NCI-H524 treated with DMSO at 0.1 percent for 48 hours (cell line): Measurements from ENCODE around the gene UGT1A9.
"Not testable (repeated sequence)": the region's sequence is repeated elsewhere in the genome, so short reads cannot be mapped to it uniquely, and the experiment has no call there.

ENCODE experiments used
- DNase-seq: peaks from one replicate; lab custom pipeline; 2025; lab: John Stamatoyannopoulos, UW

Gene UGT1A9

DNA sequence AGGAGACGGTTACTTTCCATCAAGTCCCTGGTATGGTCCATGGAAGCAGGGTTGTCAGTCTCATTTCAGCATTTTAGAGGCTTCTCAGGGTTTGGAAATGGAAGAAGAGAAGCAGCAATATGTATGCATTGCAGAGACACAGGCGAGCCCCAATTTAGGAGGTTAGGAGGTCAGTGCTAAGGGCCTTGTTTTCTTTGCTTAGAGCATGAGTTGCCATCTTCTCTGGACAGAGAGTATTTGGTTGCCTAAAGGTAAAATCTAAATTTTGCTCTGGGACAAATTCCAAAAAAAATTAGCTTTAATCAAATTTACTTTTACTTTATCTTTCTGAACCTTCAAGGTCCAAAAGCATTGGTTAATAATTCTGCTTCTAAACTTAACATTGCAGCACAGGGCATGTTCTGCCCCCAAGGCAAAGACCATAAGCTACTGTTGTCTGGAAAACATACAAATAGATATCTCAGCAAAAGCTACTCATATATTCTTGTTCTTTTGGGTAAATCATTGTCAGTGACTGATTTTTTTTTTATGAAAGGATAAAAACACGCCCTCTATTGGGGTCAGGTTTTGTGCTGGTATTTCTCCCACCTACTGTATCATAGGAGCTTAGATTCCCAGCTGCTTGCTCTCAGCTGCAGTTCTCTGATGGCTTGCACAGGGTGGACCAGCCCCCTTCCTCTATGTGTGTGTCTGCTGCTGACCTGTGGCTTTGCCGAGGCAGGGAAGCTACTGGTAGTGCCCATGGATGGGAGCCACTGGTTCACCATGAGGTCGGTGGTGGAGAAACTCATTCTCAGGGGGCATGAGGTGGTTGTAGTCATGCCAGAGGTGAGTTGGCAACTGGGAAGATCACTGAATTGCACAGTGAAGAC is at the start of gene UGT1A9:
UGT1A9 (plus strand) TSS at position 609 of the 872 bp plus-strand sequence; CDS start at position 646, 37 bp downstream.
- no peak for DNase-seq

GRCh38 chr2:233627331-233628025 is 44.2 kb upstream of the UGT1A9 start:
- DNase-seq, result no peak

GRCh38 chr2:233636306-233636705 is 35.4 kb upstream of the UGT1A9 start, which contains the start of gene UGT1A10:
TSS of gene UGT1A10 (plus strand) at chr2:233636448. CDS start at chr2:233636523, 75 bp downstream.
- DNase-seq, result not testable (repeated sequence)

DNA sequence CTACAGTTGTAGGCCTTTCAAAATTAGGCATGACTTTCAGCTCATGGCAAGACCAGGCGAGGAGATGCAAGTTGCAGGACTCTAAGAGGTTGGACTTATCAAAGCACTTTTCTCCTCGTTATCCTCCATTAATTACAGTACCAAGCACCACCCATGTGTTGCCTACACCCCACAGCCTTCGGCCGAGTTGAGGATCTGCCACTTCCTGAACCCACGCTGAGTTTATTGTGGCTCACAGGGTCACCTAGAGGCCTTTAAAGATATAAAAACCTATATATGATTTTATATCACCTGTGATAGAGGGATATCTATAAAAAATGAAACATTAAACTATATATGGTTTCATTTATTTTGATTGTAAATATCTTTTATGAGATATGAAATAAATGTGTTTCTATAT is 32.9 kb upstream of the UGT1A9 start:
- no peak for DNase-seq

GRCh38 chr2:233639860-233640259 is 31.8 kb upstream of the UGT1A9 start:
- no peak for DNase-seq

- DNase-seq, result no peak
Measured at GRCh38 chr2:233643128-233643527, 28.6 kb upstream of the UGT1A9 start.

DNA sequence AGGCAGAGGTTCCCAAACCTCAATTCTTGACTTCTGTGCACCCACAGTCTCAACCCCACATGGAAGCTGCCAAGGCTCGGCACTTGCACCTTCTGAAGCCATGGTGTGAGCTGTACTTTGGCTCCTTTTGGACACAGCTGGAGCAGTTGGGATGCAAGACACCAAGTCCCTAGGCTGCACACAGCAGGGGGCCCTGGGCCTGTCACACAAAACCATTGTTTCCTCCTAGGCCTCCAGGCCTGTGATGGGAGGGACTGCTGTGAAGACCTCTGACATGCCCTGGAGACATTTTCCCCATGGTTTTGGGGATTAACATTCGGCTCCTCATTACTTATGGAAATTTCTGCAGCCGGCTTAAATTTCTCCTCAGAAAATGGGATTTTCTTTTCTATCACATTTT is 25.7 kb upstream of the UGT1A9 start:
- not testable (repeated sequence) for DNase-seq

DNA sequence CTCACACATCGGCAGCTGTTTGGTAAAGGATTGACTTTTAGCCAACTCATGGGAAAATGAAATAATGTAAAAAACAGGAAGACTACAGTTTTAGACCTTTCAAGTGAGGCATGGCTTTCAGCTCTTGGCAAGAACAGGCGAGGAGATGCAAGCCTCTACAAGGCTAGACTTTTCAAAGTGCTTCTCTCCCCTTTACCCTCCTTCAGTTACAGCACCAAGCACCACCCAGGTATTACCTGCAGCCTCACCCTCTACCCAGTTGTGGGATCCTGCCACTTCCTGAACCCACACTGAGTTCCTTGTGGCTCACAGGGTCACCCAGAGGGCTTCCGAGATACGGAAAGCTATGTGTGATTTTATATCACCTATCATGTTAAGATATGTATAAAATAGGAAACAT is 20.7 kb upstream of the UGT1A9 start:
- no peak for DNase-seq

DNA sequence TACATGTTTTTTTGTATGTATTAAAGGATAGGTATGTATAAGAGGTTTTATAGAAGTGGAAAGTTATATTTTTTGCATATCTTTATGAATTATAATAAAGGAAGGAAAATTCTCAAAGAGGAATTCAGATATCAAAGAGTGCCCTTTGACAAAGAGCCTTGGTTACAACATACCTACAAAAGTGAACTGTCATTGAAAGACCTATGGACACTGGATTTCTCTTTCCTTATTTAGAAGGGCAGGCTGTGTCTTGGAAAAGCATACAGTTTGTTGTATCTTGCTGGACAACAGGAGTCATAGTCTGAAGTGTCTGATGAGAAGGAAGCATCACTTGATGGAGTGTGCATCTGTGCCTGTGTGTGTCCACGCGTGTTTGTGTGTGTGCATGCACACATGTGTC is 20.3 kb upstream of the UGT1A9 start:
- DNase-seq, result no peak

DNA sequence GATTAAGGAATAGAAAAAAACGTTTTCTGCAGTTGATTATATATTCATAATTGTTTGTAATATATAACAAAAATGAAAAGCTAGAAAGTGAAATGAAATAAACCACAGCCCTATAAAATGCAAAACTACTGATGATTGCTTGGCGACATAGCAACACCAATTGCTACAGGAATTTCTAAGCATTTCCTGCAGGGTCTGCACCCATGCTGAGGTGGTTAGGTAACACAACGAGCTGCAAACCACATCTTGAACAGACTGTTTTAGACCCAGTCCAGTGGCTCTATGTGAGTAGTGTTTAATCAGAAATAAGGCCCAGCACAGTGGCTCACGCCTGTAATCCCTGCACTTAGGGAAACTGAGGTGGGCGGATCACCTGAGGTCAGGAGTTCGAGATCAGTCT is 17.2 kb upstream of the UGT1A9 start:
- no peak for DNase-seq

DNA sequence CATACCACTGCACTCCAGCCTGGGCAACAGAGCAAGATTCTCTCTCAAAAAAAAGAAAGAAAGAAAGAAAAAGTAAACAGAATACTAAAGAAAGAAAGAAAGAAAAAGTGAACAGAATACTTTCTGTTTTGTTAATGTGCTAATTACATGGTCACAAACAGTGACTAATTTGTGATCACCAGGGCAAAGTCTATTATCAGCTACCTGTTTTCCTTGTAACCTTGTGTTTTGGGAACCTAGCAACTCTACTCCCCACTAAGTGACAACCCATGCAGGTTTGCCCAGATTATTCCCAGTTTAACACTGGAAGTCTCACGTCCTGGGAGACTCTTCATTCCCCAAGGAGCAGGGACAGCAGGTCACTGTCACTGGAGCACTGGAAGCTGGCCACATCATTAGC is 16.7 kb upstream of the UGT1A9 start:
- no peak for DNase-seq

- not testable (repeated sequence) for DNase-seq
Measured at GRCh38 chr2:233655943-233656342, 15.8 kb upstream of the UGT1A9 start.

DNA sequence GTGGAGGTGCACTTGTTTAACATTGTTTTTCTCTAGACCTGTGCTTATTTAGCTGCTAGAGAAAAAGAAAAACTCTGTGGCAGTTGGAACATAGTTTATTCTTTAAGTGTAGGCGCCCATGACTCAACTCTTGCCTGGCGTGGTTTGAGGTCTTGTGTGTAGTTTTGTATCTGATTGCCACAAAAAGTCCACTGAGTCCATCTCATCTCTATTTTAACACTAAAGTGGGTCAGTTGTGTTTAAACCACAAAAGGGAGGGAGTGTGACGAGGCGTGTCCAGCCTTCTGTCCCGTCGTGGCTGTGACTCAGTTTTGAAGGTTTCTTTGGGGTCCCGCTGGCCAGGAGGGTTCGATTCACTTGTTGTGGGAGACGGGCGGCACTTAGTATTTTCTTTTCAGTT is 15.3 kb upstream of the UGT1A9 start:
- DNase-seq, result no peak

GRCh38 chr2:233658610-233659009 is 13.1 kb upstream of the UGT1A9 start:
- no peak for DNase-seq

- DNase-seq, result no peak
Measured at GRCh38 chr2:233663911-233664310, 7.8 kb upstream of the UGT1A9 start.

- no peak for DNase-seq
Measured at GRCh38 chr2:233668605-233669260, 3.0 kb upstream of the UGT1A9 start.

- DNase-seq, result no peak
Measured at GRCh38 chr2:233672886-233673285, 1.2 kb downstream of the UGT1A9 start.

DNA sequence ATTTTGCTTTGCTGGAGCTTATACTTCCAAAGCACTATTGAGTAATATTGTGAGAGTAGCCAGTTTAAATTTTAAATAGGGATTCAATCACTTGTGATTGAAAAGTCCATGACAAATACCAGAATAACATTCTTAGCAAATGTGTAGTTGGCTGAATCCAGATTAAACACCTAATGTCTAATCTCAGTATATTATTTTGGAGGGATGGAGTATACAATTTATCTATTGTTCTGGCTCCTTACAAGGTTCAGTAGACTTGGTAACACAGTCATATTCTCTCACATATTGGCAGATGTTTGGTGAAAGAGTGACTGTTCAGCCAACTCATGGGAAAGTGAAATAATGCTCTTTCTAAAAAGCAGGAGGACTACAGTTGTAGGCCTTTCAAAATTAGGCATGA is 2.2 kb downstream of the UGT1A9 start:
- DNase-seq, result no peak

GRCh38 chr2:233674314-233674713 is 2.6 kb downstream of the UGT1A9 start:
- no peak for DNase-seq

GRCh38 chr2:233674995-233675394 is 3.3 kb downstream of the UGT1A9 start:
- DNase-seq, result peak; percentile 62

DNA sequence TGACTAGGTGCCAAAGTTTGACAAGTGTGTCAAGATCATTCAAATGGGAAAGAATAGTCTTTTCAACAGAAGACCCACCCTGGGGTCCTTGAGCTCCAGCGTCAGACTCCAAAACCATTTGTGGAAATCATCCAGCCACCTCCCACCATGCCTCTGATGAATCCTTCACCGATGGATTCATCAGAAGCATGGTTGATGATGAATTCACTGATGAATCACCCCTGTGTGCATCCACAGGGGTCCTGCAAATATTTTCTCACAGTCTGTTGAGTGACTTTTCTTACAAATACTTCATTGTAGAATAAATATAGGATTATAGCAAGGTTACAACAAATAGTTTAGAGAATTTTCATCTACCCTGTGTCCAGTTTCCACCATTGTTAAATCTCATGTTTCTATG is 4.3 kb downstream of the UGT1A9 start:
- DNase-seq, result no peak

DNA sequence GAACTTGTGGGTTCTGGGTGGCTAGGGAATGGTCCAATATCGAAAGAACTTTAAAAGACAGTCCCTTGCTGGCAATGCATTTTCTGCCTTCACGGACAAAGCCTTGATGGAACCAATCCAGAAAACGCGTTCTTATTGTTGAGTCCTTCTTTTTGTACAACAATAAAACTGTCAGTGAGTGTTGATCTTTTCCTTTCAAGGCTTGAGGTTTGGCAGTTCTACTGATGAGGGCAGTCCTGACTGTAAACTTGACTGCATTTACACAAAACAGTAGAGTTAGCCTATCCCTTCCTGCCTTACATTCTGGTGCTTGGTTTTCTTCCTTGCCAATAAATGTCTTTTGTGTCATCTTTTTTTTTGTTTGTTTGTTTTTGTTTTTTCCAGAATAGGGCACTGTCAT is 7.5 kb downstream of the UGT1A9 start:
- DNase-seq, result no peak
